ENCODE measurements around the gene EGFLAM.

DNA sequence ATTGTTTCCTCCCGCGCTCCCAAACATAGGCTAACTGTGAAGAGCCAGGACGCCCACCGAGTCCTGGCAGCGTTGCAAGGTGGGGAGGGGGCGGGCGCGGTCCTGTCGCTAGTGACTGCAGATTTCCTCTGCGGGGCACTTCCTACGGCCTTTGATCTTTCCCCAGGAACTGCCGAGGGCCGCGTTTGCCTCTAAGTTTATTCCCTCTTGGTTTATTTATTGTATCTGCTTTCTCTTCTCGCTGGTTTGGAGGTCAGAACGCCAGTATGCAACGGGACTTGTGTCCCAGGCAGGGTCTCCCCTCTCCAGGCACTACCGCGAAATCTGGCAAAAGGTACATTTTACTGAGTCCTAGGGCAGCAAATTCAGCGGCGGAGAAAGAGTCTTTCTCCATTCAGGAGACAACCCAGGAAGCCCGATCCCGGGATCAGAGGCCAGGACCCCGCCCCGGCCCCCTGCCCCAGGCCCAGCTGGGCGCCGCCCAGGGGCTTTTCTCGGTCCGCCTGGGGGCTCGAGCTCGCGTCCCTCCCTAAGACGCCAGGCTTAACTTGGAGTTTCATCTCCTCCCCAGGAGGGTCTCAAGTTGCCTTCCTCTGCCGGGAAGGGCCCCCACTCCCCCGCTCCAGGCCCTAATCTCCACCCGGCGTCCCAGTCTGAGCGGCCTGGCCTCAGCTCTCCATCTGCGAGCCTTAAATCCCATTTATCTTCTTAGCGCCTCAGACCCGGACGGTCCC lies 884 bp upstream of the EGFLAM start:
- TF ChIP-seq POLR2A (IDR thresholded peaks at IDR 0.05; ENCODE audit: low read depth, low read length): no peak
- no peak for TF ChIP-seq RFX5 (IDR thresholded peaks at IDR 0.05; ENCODE audit: low read depth, low read length)
- TF ChIP-seq, protein P1, sequence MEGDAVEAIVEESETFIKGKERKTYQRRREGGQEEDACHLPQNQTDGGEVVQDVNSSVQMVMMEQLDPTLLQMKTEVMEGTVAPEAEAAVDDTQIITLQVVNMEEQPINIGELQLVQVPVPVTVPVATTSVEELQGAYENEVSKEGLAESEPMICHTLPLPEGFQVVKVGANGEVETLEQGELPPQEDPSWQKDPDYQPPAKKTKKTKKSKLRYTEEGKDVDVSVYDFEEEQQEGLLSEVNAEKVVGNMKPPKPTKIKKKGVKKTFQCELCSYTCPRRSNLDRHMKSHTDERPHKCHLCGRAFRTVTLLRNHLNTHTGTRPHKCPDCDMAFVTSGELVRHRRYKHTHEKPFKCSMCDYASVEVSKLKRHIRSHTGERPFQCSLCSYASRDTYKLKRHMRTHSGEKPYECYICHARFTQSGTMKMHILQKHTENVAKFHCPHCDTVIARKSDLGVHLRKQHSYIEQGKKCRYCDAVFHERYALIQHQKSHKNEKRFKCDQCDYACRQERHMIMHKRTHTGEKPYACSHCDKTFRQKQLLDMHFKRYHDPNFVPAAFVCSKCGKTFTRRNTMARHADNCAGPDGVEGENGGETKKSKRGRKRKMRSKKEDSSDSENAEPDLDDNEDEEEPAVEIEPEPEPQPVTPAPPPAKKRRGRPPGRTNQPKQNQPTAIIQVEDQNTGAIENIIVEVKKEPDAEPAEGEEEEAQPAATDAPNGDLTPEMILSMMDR (conservative IDR thresholded peaks at IDR 0.05; ENCODE audit: low read depth, low read length): no peak
- TF ChIP-seq, protein P2, sequence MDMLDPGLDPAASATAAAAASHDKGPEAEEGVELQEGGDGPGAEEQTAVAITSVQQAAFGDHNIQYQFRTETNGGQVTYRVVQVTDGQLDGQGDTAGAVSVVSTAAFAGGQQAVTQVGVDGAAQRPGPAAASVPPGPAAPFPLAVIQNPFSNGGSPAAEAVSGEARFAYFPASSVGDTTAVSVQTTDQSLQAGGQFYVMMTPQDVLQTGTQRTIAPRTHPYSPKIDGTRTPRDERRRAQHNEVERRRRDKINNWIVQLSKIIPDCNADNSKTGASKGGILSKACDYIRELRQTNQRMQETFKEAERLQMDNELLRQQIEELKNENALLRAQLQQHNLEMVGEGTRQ (IDR thresholded peaks at IDR 0.05; ENCODE audit: low read depth, low read length): no peak
- no peak for TF ChIP-seq MXI1 (IDR thresholded peaks at IDR 0.05; ENCODE audit: borderline replicate concordance, low read depth, low read length)
- TF ChIP-seq RAD21 (IDR thresholded peaks at IDR 0.05; ENCODE audit: low read length): no peak
- no peak for TF ChIP-seq CEBPB (IDR thresholded peaks at IDR 0.05; ENCODE audit: low read depth, low read length)
- no peak for TF ChIP-seq FOS (IDR thresholded peaks at IDR 0.05; ENCODE audit: low read depth, low read length)
- no peak for TF ChIP-seq MAFK (IDR thresholded peaks at IDR 0.05; ENCODE audit: low read depth, low read length)
- TF ChIP-seq SMC3 (IDR thresholded peaks at IDR 0.05; ENCODE audit: low read depth, low read length): no peak
- TF ChIP-seq CHD1 (IDR thresholded peaks at IDR 0.05; ENCODE audit: low read depth, low read length): no peak
- no peak for TF ChIP-seq MAZ (IDR thresholded peaks at IDR 0.05; ENCODE audit: borderline replicate concordance, low read depth, low read length)
- TF ChIP-seq, protein P3, sequence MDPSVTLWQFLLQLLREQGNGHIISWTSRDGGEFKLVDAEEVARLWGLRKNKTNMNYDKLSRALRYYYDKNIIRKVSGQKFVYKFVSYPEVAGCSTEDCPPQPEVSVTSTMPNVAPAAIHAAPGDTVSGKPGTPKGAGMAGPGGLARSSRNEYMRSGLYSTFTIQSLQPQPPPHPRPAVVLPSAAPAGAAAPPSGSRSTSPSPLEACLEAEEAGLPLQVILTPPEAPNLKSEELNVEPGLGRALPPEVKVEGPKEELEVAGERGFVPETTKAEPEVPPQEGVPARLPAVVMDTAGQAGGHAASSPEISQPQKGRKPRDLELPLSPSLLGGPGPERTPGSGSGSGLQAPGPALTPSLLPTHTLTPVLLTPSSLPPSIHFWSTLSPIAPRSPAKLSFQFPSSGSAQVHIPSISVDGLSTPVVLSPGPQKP (IDR thresholded peaks at IDR 0.05; ENCODE audit: borderline replicate concordance, low read depth, low read length): no peak

All from IMR-90 (cell line).